LNCAP (cell line): ENCODE results near the gene STAM2.

Experiments used
- TF ChIP-seq, protein P1 (sequence below): fragments of 450-650 bp; IDR thresholded peaks from 2 replicates; pipeline ENCODE4 v1.5.1; 2017; ENCODE audit warnings: mild to moderate bottlenecking

Gene STAM2

DNA sequence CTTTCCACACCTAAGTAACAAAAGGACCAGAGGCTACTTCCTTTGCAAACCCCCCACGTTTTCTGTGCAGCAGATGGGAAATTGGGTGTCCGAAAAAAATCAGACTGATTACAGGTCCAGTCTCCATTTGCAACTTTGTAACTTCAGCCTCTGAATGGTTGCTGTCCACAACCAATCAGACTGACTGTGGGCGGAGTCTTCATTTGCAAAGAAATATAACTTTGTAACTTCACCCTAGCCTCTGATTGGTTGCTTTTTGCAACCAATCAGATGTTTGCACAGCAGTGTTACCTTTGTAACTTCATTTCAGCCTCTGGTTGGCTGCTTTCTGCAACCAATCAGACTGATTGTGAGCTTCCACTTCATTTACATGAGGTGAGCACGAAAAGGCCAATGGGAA, 48.9 kb downstream of the STAM2 start:
- TF ChIP-seq, protein P1, sequence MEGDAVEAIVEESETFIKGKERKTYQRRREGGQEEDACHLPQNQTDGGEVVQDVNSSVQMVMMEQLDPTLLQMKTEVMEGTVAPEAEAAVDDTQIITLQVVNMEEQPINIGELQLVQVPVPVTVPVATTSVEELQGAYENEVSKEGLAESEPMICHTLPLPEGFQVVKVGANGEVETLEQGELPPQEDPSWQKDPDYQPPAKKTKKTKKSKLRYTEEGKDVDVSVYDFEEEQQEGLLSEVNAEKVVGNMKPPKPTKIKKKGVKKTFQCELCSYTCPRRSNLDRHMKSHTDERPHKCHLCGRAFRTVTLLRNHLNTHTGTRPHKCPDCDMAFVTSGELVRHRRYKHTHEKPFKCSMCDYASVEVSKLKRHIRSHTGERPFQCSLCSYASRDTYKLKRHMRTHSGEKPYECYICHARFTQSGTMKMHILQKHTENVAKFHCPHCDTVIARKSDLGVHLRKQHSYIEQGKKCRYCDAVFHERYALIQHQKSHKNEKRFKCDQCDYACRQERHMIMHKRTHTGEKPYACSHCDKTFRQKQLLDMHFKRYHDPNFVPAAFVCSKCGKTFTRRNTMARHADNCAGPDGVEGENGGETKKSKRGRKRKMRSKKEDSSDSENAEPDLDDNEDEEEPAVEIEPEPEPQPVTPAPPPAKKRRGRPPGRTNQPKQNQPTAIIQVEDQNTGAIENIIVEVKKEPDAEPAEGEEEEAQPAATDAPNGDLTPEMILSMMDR, result no peak

DNA sequence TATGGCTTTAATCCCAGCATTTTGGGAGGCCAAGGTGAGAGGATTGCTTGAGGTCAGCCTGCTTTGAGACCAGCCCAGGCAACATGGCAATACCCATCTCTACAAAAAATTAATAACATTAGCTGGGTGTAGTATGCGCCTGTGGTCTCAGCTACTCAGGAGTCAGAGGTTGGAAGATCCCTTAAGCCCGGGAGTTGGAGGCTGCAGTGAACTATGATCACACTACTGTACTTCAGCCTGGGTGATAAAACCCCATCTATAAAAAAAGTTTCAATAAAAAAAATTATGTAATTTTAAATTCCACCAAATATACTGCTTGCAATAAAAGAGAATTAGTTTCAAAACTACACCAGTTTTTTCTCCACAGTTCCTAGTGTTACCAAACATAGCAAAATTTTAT, 53.4 kb downstream of the STAM2 start:
- TF ChIP-seq, protein P1, result no peak

DNA sequence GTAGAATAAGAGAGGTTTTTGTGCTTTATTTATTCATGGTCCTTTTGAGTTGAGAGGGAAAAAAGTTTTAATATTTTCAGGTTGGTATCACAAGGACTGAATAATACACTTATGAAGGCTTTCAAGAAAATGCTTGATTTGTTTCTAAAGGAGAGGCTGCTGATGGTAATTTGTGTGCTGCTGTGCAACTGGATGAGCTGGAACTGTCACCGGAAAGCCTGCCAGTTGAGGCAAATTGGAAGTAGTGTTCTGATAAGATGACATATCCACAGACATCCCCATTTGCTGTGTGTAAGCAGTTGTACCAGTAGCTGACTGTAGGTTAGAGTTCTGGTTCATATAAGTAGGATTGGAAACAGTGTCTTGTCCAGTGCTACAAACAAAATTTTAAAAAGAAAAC, 55.1 kb downstream of the STAM2 start:
- TF ChIP-seq, protein P1, result no peak

DNA sequence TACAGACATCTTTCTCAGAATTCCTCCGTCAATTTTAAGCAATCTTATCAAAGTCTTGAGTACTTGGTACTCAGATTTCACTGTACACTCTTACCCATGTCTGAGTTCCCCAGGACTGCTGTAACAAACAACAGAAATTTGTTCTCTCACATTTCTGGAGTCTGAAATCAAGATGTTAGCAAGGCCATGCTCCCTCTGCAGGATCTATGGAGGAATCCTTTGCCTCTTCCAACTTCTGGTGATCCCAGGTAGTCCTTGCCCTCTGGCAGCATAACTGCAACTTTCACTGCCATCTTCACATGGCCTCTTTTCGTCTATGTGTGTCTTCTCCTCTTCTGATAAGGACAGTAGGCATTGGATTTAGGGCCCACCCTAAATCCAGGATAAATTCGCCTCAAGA, 59.6 kb downstream of the STAM2 start:
- TF ChIP-seq, protein P1, result no peak

DNA sequence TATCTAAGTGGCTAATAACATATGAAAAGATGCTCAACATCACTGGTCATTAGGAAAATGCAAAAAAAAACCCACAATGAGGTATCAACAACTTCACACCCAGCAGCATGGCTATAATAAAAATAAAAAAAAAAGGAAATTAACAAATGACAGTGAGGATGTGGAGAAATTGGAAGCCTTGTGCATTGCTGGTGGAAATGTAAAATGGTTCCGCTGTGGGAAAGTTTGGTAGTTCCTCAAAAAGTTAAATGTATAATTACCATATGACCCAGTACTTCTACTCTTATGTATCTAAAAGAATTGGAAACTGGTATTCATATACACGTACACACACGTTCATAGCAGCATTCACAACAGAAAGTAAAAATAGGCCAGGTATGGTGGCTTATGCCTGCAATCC, 61.2 kb downstream of the STAM2 start:
- TF ChIP-seq, protein P1, result no peak

DNA sequence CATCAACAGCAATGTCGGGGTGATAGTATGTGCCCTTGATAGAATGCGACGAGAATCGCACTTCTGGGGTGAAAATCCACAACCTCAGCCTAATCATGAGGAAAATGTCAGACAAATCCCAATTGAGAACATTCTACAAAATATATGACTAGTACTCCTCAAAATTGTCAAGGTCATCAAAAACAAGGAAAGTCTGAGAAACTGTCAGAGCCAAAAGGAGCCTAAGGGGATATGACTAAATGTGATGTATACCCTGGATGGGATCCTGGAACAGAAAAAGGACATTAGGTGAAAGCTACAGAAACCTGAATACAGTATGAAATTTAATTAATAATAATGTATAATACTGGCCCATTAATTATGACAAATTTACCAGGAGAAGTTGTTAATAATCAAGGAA, 69.1 kb downstream of the STAM2 start:
- TF ChIP-seq, protein P1, result no peak

DNA sequence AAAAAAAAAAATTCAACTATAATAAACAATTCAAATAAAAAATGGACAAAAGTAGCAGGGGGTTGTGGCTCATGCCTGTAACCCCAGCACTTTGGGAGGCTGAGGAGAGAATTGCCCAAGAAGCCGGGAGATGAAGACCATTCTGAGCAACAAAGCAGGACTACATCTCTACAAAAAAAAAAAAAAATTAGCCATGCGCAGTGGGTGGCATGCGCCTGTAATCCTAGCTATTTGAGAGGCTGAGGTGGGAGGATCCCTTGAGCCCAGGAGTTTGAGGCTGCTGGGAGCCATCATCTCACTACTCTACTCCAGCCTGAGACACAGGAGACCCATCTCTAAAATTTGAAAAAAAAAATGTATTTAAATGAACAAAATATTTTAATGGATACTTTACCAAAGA, 72.3 kb downstream of the STAM2 start:
- TF ChIP-seq, protein P1, result no peak

DNA sequence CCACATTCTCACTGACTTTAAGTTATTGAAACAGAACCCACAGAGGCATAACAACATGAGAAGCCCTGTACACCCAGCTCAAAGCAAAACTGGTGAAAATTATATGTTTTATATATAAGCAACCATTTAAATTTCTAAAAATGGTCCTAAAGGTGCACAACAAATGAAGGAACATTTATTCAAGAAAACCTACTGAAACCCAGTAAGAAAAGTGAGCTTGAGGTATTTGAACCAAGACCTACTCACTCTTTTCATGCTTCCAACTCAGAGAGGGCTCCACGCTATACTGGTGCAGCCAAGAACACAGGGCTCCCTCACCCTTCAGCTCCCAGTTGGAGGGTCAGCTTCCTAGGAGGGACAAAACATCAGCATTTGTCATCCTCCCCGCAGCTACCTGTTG, 74.6 kb downstream of the STAM2 start:
- TF ChIP-seq, protein P1, result no peak
